ENCODE data around the gene MPO. TPM values are rescaled to one million over a fixed set of nuclear protein-coding genes. Genes with fewer than 3 reads are reported as not detected.

Gene MPO
- total RNA-seq, 1 donor from 2014 or later = 0.08 TPM

GRCh38 chr17:58252141-58252540 lies 28.6 kb downstream of the MPO start:
- no peak for DNase-seq (ENCODE audit: low read depth)
- no peaks in the 10 kb centered on the region for H3K36me3 ChIP-seq (ENCODE audit: control insufficient read depth, insufficient read depth, low read length)
- H3K4me3 ChIP-seq (ENCODE audit: low read depth, low read length) = no peak overlapping the region
- H3K27me3 ChIP-seq (ENCODE audit: control insufficient read depth, insufficient read depth, low read length) = peaks cover 28% of the 10 kb centered on the region
- TF ChIP-seq CTCF (IDR thresholded peaks at IDR 0.05; ENCODE audit: insufficient read depth, low read length, poor library complexity, severe bottlenecking) = no peak

GRCh38 chr17:58250344-58251011 lies 30.3 kb downstream of the MPO start:
- Histone ChIP-seq H3K36me3 (ENCODE audit: control insufficient read depth, insufficient read depth, low read length) (no peaks in the 10 kb centered on the region), H3K4me3 (ENCODE audit: low read depth, low read length) (no peak overlapping the region), H3K27me3 (ENCODE audit: control insufficient read depth, insufficient read depth, low read length) (peaks cover 27% of the 10 kb centered on the region)
- DNase-seq (ENCODE audit: low read depth) = no peak
- TF ChIP-seq CTCF (IDR thresholded peaks at IDR 0.05; ENCODE audit: insufficient read depth, low read length, poor library complexity, severe bottlenecking) = no peak

- TF ChIP-seq CTCF (IDR thresholded peaks at IDR 0.05; ENCODE audit: insufficient read depth, low read length, poor library complexity, severe bottlenecking) = peak; percentile 96
- peak overlapping the region; percentile 28 for H3K4me3 ChIP-seq (ENCODE audit: low read depth, low read length)
- H3K36me3 ChIP-seq (ENCODE audit: control insufficient read depth, insufficient read depth, low read length) = no peaks in the 10 kb centered on the region
- no peak for DNase-seq (ENCODE audit: low read depth)
- peaks cover 22% of the 10 kb centered on the region for H3K27me3 ChIP-seq (ENCODE audit: control insufficient read depth, insufficient read depth, low read length)
Measured at GRCh38 chr17:58249270-58250133, 31.2 kb downstream of the MPO start.

GRCh38 chr17:58248955-58249269 lies 31.8 kb downstream of the MPO start:
- no peak for DNase-seq (ENCODE audit: low read depth)

GRCh38 chr17:58247511-58248363 lies 33.0 kb downstream of the MPO start:
- Histone ChIP-seq H3K4me3 (ENCODE audit: low read depth, low read length) (no peak overlapping the region), H3K27me3 (ENCODE audit: control insufficient read depth, insufficient read depth, low read length) (peaks cover 32% of the 10 kb centered on the region), H3K36me3 (ENCODE audit: control insufficient read depth, insufficient read depth, low read length) (no peaks in the 10 kb centered on the region)
- TF ChIP-seq CTCF (IDR thresholded peaks at IDR 0.05; ENCODE audit: insufficient read depth, low read length, poor library complexity, severe bottlenecking) = no peak
- DNase-seq (ENCODE audit: low read depth) = no peak

More at GRCh38 chr17:58248955-58249269, 31.8 kb downstream of the MPO start:
- H3K27me3 ChIP-seq (ENCODE audit: control insufficient read depth, insufficient read depth, low read length) = peaks cover 23% of the 10 kb centered on the region
- no peak overlapping the region for H3K4me3 ChIP-seq (ENCODE audit: low read depth, low read length)
- TF ChIP-seq CTCF (IDR thresholded peaks at IDR 0.05; ENCODE audit: insufficient read depth, low read length, poor library complexity, severe bottlenecking) = no peak
- H3K36me3 ChIP-seq (ENCODE audit: control insufficient read depth, insufficient read depth, low read length) = no peaks in the 10 kb centered on the region
